ENCODE results near the gene CLEC6A. TPM values are rescaled to one million over a fixed set of nuclear protein-coding genes. Genes with fewer than 3 reads are reported as not detected.
A peak's percentile ranks its signal among the peaks of the same experiment; 100 is the strongest.

Gene CLEC6A
- total and polyA plus RNA-seq, 12 donors = 0.14 TPM; not detected in 11

- H3K36me3 ChIP-seq = no peaks in the 10 kb centered on the region
- TF ChIP-seq CTCF (IDR thresholded peaks at IDR 0.05) = no peak
- H3K9me3 ChIP-seq = peaks cover 0 to 16% (median 0%) of the 10 kb centered on the region in 11 donors
- WGBS, 2 donors = 70 to 77% methylated on average over 4 of the region's 4 CpGs
- intact Hi-C loops (cut with DNase I) = no loop called here
- peak in 3 of 8 donors; percentile 38 to 59 (median 42) for ATAC-seq
- peaks cover 0 to 17% (median 0%) of the 10 kb centered on the region in 9 donors for H3K4me1 ChIP-seq
- H3K4me3 ChIP-seq = no peak overlapping the region
- no peak for DNase-seq
- H3K27me3 ChIP-seq = peaks cover 0 to 22% (median 8%) of the 10 kb centered on the region in 7 donors
- H3K27ac ChIP-seq = peak overlapping the region in 1 of 10 donors; percentile 37
Observed at GRCh38 chr12:8519171-8519570, 63.4 kb downstream of the CLEC6A start.

- 60 to 66% methylated on average over 30 of the region's 30 CpGs for WGBS, 2 donors
- DNase-seq (no peak), ATAC-seq (no peak)
- no peaks in the 10 kb centered on the region for H3K4me1 ChIP-seq
- H3K27ac ChIP-seq = no peak overlapping the region
- H3K4me3 ChIP-seq = no peak overlapping the region
- no peaks in the 10 kb centered on the region for H3K36me3 ChIP-seq
- intact Hi-C loops (cut with DNase I) = no loop called here
- no peak for TF ChIP-seq CTCF (IDR thresholded peaks at IDR 0.05)
- peaks cover 0 to 27% (median 5%) of the 10 kb centered on the region in 11 donors for H3K9me3 ChIP-seq
- H3K27me3 ChIP-seq = peaks cover 0 to 39% (median 22%) of the 10 kb centered on the region in 7 donors
Observed at GRCh38 chr12:8527250-8528130, 71.7 kb downstream of the CLEC6A start.

Other genes starting within 250 kb of the CLEC6A start
- gene FAM90A1, start 228.3 kb upstream of the CLEC6A start, total RNA-seq = under 1 TPM in 6 of 10 donors, not detected in 4; 0.10 to 0.44 (median 0.21) TPM
- under 1 TPM in 1 of 2 donors, not detected in 1; 0.03 TPM for gene FAM90A1, start 228.3 kb upstream of the CLEC6A start, polyA plus RNA-seq
- 1 to 10 TPM in 1 of 10 donors, under 1 TPM in 5, not detected in 4; 0.17 to 1.0 (median 0.30) TPM for gene CLEC4D, start 57.5 kb downstream of the CLEC6A start, total RNA-seq
- under 1 TPM in 1 of 2 donors, not detected in 1; 0.17 TPM for gene CLEC4D, start 57.5 kb downstream of the CLEC6A start, polyA plus RNA-seq
- 1 to 10 TPM in 4 of 10 donors, under 1 TPM in 4, not detected in 2; 0.25 to 5.5 (median 1.0) TPM for gene CLEC4E, start 84.9 kb downstream of the CLEC6A start, total RNA-seq
- 1 to 10 TPM in 1 of 2 donors, under 1 TPM in 1; 0.88 to 1.7 TPM for gene CLEC4E, start 84.9 kb downstream of the CLEC6A start, polyA plus RNA-seq
- gene AICDA, start 156.9 kb downstream of the CLEC6A start, total RNA-seq = not detected
- gene AICDA, start 156.9 kb downstream of the CLEC6A start, polyA plus RNA-seq = under 1 TPM; 0.03 to 0.22 TPM
- gene MFAP5, start 206.9 kb downstream of the CLEC6A start, total RNA-seq = 10 to 100 TPM; 12.3 to 53.0 (median 22.7) TPM
- gene MFAP5, start 206.9 kb downstream of the CLEC6A start, polyA plus RNA-seq = 10 to 100 TPM; 25.8 to 31.8 TPM
- gene RIMKLB, start 242.0 kb downstream of the CLEC6A start, total RNA-seq = 10 to 100 TPM; 10.5 to 16.4 (median 12.6) TPM
- 10 to 100 TPM in 1 of 2 donors, 1 to 10 TPM in 1; 7.2 to 65.9 TPM for gene RIMKLB, start 242.0 kb downstream of the CLEC6A start, polyA plus RNA-seq

Measured in heart right ventricle (tissue), 16 donors.